Adrenal gland (tissue), 5 donors: ENCODE data around the gene ST6GALNAC5.

ENCODE experiments used
- POLR2A ChIP-seq, 2 donors: fragments of 450-650 bp; IDR thresholded peaks; one replicate each; pipeline ENCODE4 v1.6.1; 2017; ENCODE audit warnings: antibody characterized with exemption in 2 of 2, mild to moderate bottlenecking in 2 of 2, moderate library complexity in 1 of 2
- TF ChIP-seq, protein P1 (sequence below), 6 experiments: fragments of 450-650 bp in 4 of 6; fragments of 200-600 bp in 2 of 6; sonication (generic) in 1 of 6; IDR thresholded peaks; 1 replicate in 5 of 6; 2 replicates in 1 of 6; pipeline versions ENCODE4 v1.5.1 to v1.8.0; 2016 to 2021; ENCODE audit warnings: antibody characterized with exemption in 6 of 6, mild to moderate bottlenecking in 2 of 6, moderate library complexity in 1 of 6
- donor health status: DM: no; HTN: no; CAD: no.

DNA sequence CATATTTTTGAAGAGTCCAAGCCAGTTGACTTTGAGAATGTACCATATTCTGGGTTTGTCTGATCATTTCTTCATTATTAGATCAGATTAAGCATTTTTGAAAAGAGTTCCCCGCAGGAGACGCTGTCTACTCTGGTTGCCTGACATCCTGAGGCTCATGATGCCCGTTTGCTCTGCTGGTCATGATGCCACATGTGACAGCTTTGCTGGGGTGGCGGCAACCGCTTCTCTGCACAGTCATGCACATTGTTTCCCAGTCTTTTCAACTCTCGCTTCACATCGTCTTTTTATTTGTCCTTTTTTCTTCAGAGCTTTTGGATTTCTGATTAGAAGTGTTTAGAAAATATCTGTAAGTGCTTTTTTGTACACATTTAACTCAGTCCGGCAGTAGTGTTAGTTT is 90.7 kb downstream of the ST6GALNAC5 start:
- TF ChIP-seq, protein P1, sequence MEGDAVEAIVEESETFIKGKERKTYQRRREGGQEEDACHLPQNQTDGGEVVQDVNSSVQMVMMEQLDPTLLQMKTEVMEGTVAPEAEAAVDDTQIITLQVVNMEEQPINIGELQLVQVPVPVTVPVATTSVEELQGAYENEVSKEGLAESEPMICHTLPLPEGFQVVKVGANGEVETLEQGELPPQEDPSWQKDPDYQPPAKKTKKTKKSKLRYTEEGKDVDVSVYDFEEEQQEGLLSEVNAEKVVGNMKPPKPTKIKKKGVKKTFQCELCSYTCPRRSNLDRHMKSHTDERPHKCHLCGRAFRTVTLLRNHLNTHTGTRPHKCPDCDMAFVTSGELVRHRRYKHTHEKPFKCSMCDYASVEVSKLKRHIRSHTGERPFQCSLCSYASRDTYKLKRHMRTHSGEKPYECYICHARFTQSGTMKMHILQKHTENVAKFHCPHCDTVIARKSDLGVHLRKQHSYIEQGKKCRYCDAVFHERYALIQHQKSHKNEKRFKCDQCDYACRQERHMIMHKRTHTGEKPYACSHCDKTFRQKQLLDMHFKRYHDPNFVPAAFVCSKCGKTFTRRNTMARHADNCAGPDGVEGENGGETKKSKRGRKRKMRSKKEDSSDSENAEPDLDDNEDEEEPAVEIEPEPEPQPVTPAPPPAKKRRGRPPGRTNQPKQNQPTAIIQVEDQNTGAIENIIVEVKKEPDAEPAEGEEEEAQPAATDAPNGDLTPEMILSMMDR (IDR thresholded peaks at IDR 0.05) = no peak
- no peak for TF ChIP-seq POLR2A (IDR thresholded peaks at IDR 0.05)
